Measurements from ENCODE around the gene SCN3B.

DNA sequence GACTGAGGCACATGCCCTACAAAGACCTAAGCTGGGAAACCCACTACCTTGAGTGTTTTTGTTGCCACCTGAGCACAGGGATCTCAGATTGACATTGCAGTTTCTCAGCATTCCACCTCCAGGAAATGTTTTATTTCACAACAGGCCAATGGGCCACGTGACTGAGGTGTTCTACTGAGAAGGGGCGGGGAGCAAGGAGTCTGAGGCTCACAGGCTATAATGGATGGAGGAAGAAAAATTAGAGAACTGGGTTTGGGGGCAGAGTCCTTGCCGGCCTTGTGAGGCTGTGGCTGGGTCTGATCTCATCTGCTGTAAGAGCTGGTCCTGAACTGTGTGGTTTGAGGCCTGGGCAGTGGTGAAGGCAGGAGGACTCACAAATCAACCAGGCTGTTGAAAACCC, 46.3 kb upstream of the SCN3B start:
- TF ChIP-seq YY1 (tag by site-specific recombination; IDR thresholded peaks at IDR 0.05) = no peak
- no peak for TF ChIP-seq ZNF76 (tag by site-specific recombination; IDR thresholded peaks at IDR 0.05; ENCODE audit: borderline replicate concordance, low read depth)
- TF ChIP-seq, protein P1, sequence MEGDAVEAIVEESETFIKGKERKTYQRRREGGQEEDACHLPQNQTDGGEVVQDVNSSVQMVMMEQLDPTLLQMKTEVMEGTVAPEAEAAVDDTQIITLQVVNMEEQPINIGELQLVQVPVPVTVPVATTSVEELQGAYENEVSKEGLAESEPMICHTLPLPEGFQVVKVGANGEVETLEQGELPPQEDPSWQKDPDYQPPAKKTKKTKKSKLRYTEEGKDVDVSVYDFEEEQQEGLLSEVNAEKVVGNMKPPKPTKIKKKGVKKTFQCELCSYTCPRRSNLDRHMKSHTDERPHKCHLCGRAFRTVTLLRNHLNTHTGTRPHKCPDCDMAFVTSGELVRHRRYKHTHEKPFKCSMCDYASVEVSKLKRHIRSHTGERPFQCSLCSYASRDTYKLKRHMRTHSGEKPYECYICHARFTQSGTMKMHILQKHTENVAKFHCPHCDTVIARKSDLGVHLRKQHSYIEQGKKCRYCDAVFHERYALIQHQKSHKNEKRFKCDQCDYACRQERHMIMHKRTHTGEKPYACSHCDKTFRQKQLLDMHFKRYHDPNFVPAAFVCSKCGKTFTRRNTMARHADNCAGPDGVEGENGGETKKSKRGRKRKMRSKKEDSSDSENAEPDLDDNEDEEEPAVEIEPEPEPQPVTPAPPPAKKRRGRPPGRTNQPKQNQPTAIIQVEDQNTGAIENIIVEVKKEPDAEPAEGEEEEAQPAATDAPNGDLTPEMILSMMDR (tag by site-specific recombination; IDR thresholded peaks at IDR 0.05) = no peak
- no peak for TF ChIP-seq ZNF670 (tag by site-specific recombination; IDR thresholded peaks at IDR 0.05; ENCODE audit: low read depth)
- TF ChIP-seq AEBP2 (tag by site-specific recombination; IDR thresholded peaks at IDR 0.05; ENCODE audit: borderline replicate concordance) = no peak
- TF ChIP-seq ZFP41 (tag by site-specific recombination; IDR thresholded peaks at IDR 0.05; ENCODE audit: borderline replicate concordance) = no peak
- TF ChIP-seq, protein P2, sequence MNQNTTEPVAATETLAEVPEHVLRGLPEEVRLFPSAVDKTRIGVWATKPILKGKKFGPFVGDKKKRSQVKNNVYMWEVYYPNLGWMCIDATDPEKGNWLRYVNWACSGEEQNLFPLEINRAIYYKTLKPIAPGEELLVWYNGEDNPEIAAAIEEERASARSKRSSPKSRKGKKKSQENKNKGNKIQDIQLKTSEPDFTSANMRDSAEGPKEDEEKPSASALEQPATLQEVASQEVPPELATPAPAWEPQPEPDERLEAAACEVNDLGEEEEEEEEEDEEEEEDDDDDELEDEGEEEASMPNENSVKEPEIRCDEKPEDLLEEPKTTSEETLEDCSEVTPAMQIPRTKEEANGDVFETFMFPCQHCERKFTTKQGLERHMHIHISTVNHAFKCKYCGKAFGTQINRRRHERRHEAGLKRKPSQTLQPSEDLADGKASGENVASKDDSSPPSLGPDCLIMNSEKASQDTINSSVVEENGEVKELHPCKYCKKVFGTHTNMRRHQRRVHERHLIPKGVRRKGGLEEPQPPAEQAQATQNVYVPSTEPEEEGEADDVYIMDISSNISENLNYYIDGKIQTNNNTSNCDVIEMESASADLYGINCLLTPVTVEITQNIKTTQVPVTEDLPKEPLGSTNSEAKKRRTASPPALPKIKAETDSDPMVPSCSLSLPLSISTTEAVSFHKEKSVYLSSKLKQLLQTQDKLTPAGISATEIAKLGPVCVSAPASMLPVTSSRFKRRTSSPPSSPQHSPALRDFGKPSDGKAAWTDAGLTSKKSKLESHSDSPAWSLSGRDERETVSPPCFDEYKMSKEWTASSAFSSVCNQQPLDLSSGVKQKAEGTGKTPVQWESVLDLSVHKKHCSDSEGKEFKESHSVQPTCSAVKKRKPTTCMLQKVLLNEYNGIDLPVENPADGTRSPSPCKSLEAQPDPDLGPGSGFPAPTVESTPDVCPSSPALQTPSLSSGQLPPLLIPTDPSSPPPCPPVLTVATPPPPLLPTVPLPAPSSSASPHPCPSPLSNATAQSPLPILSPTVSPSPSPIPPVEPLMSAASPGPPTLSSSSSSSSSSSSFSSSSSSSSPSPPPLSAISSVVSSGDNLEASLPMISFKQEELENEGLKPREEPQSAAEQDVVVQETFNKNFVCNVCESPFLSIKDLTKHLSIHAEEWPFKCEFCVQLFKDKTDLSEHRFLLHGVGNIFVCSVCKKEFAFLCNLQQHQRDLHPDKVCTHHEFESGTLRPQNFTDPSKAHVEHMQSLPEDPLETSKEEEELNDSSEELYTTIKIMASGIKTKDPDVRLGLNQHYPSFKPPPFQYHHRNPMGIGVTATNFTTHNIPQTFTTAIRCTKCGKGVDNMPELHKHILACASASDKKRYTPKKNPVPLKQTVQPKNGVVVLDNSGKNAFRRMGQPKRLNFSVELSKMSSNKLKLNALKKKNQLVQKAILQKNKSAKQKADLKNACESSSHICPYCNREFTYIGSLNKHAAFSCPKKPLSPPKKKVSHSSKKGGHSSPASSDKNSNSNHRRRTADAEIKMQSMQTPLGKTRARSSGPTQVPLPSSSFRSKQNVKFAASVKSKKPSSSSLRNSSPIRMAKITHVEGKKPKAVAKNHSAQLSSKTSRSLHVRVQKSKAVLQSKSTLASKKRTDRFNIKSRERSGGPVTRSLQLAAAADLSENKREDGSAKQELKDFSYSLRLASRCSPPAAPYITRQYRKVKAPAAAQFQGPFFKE (tag by site-specific recombination; IDR thresholded peaks at IDR 0.05; ENCODE audit: borderline replicate concordance) = no peak
- TF ChIP-seq ZNF221 (tag by site-specific recombination; IDR thresholded peaks at IDR 0.05; ENCODE audit: borderline replicate concordance) = no peak
- TF ChIP-seq SP2 (tag by site-specific recombination; IDR thresholded peaks at IDR 0.05) = no peak
- no peak for TF ChIP-seq ZNF639 (tag by site-specific recombination; IDR thresholded peaks at IDR 0.05)
- no peak for TF ChIP-seq ZNF837 (tag by site-specific recombination; IDR thresholded peaks at IDR 0.05)
- TF ChIP-seq, protein P3, sequence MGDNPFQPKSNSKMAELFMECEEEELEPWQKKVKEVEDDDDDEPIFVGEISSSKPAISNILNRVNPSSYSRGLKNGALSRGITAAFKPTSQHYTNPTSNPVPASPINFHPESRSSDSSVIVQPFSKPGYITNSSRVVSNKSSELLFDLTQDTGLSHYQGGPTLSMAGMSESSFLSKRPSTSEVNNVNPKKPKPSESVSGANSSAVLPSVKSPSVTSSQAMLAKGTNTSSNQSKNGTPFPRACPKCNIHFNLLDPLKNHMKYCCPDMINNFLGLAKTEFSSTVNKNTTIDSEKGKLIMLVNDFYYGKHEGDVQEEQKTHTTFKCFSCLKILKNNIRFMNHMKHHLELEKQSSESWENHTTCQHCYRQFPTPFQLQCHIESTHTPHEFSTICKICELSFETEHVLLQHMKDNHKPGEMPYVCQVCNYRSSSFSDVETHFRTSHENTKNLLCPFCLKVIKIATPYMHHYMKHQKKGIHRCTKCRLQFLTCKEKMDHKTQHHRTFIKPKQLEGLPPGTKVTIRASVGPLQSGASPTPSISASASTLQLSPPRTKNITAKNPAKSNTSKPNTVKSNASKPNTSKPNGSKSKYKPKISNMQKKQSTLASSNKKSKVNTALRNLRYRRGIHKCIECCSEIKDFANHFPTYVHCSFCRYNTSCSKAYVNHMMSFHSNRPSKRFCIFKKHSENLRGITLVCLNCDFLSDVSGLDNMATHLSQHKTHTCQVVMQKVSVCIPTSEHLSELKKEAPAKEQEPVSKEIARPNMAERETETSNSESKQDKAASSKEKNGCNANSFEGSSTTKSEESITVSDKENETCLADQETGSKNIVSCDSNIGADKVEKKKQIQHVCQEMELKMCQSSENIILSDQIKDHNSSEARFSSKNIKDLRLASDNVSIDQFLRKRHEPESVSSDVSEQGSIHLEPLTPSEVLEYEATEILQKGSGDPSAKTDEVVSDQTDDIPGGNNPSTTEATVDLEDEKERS (tag by site-specific recombination; IDR thresholded peaks at IDR 0.05) = no peak
- no peak for TF ChIP-seq ZNF37A (tag by site-specific recombination; IDR thresholded peaks at IDR 0.05)
- no peak for TF ChIP-seq ZNF830 (tag by site-specific recombination; IDR thresholded peaks at IDR 0.05; ENCODE audit: low read depth)

All from HEK293 (cell line).